Gastroesophageal sphincter (tissue), 4 donors: ENCODE results near the gene U2AF2. TPM values are rescaled to one million over a fixed set of nuclear protein-coding genes. Genes with fewer than 3 reads are reported as not detected.

Experiments
- ATAC-seq: fragments of 150-250 bp; one replicate; pipeline ENCODE4 v1.9.1; 2016; ENCODE audit warnings: mild to moderate bottlenecking, moderate library complexity
- H3K27ac ChIP-seq, 4 donors: fragments of 200-600 bp; sonication (generic) in 3 of 4; 1 replicate in 3 of 4; 2 replicates in 1 of 4; pipeline ENCODE4 v1.5.1; 2016 to 2019
- H3K27me3 ChIP-seq: fragments of 200-600 bp; sonication (generic); one replicate; pipeline ENCODE4 v1.5.1; 2019
- H3K36me3 ChIP-seq, 2 donors: fragments of 200-600 bp; sonication (generic); one replicate each; pipeline ENCODE4 v1.5.1; 2019; ENCODE audit warnings: control low read depth in 1 of 2
- H3K4me1 ChIP-seq, 3 donors: fragments of 200-600 bp; sonication (generic); 1 replicate in 2 of 3; 2 replicates in 1 of 3; pipeline ENCODE4 v1.5.1; 2016 to 2019; ENCODE audit warnings: control low read depth in 2 of 3
- H3K4me3 ChIP-seq, 2 donors: fragments of 200-600 bp; sonication (generic); one replicate each; pipeline ENCODE4 v1.5.1; 2019; ENCODE audit warnings: mild to moderate bottlenecking in 1 of 2, moderate library complexity in 1 of 2
- H3K9me3 ChIP-seq, 3 donors: fragments of 200-600 bp; sonication (generic); one replicate each; pipeline ENCODE4 v1.5.1; 2017 to 2019; ENCODE audit warnings: control low read depth in 2 of 3
- CTCF ChIP-seq, 4 experiments: fragments of 200-600 bp in 2 of 4; fragments of 450-650 bp in 2 of 4; sonication (generic) in 1 of 4; IDR thresholded peaks; one replicate each; pipeline ENCODE4 v1.5.1; 2017 to 2019; ENCODE audit warnings: antibody characterized with exemption in 4 of 4, mild to moderate bottlenecking in 2 of 4, moderate library complexity in 2 of 4
- EP300 ChIP-seq: sonication (generic); formaldehyde crosslinking; IDR thresholded peaks from one replicate; pipeline ENCODE4 v1.6.1; 2017; ENCODE audit warnings: antibody characterized with exemption, mild to moderate bottlenecking
- POLR2A ChIP-seq, 2 donors: fragments of 450-650 bp; IDR thresholded peaks; one replicate each; pipeline ENCODE4 v1.6.1; 2017; ENCODE audit warnings: antibody characterized with exemption in 2 of 2, mild to moderate bottlenecking in 2 of 2, moderate library complexity in 1 of 2
- POLR2AphosphoS5 ChIP-seq: sonication (generic); formaldehyde crosslinking; IDR thresholded peaks from one replicate; pipeline ENCODE4 v1.6.1; 2017; ENCODE audit warnings: antibody characterized with exemption
- WGBS, 2 donors: methylation state at CpG; one replicate each; pipeline ENCODE4 v1.1.5; 2018; ENCODE audit warnings: low coverage in 1 of 2; 5-methylcytosine and 5-hydroxymethylcytosine counted together
- total RNA-seq, 4 donors: library from RNA; depleted of rRNA; stranded (reverse); fragments of >200 nt; gene quantifications; one replicate each; pipeline ENCODE4 v1.1.0, GENCODE V29; 2016

Gene U2AF2
- total RNA-seq, 4 donors from 2014 or later = 68.9 to 97.9 (median 91.4) TPM

- Histone ChIP-seq H3K27me3 (no peaks in the 10 kb centered on the region), H3K9me3 (no peaks in the 10 kb centered on the region)
- ATAC-seq = no peak
Measured at GRCh38 chr19:55621205-55621672, 33.6 kb upstream of the U2AF2 start.

GRCh38 chr19:55621673-55622231 lies 33.1 kb upstream of the U2AF2 start:
- no CpG with 5 or more reads among the region's 55 CpGs for WGBS, 2 donors
- TF ChIP-seq CTCF (IDR thresholded peaks at IDR 0.05) (no peak), POLR2AphosphoS5 (no peak), EP300 (no peak), POLR2A (IDR thresholded peaks at IDR 0.05) (no peak)
- Histone ChIP-seq H3K27ac (no peak overlapping the region), H3K9me3 (no peaks in the 10 kb centered on the region), H3K4me3 (no peak overlapping the region), H3K27me3 (no peaks in the 10 kb centered on the region), H3K36me3 (peaks cover 0 to 38% of the 10 kb centered on the region in 2 donors), H3K4me1 (peaks cover 0 to 34% (median 0%) of the 10 kb centered on the region in 3 donors)
- ATAC-seq = no peak

More at GRCh38 chr19:55621205-55621672, 33.6 kb upstream of the U2AF2 start:
- Histone ChIP-seq H3K4me3 (no peak overlapping the region), H3K36me3 (peaks cover 0 to 43% of the 10 kb centered on the region in 2 donors), H3K4me1 (peaks cover 0 to 34% (median 0%) of the 10 kb centered on the region in 3 donors), H3K27ac (no peak overlapping the region)
- no CpG with 5 or more reads among the region's 9 CpGs for WGBS, 2 donors
- no peak for TF ChIP-seq POLR2AphosphoS5
- TF ChIP-seq POLR2A (IDR thresholded peaks at IDR 0.05) = no peak
- no peak for TF ChIP-seq EP300
- no peak for TF ChIP-seq CTCF (IDR thresholded peaks at IDR 0.05)

- 87 to 92% methylated on average over 7 to 10 of the region's 40 CpGs for WGBS, 2 donors
- H3K36me3 ChIP-seq = peaks cover 0 to 32% of the 10 kb centered on the region in 2 donors
- no peak overlapping the region for H3K27ac ChIP-seq
- ATAC-seq = no peak
- no peaks in the 10 kb centered on the region for H3K9me3 ChIP-seq
- H3K27me3 ChIP-seq = no peaks in the 10 kb centered on the region
- TF ChIP-seq POLR2A (IDR thresholded peaks at IDR 0.05) = no peak
- TF ChIP-seq POLR2AphosphoS5 = no peak
- TF ChIP-seq EP300 = no peak
- TF ChIP-seq CTCF (IDR thresholded peaks at IDR 0.05) = no peak
- peaks cover 0 to 34% (median 0%) of the 10 kb centered on the region in 3 donors for H3K4me1 ChIP-seq
- H3K4me3 ChIP-seq = no peak overlapping the region
Measured at GRCh38 chr19:55622242-55622969, 32.4 kb upstream of the U2AF2 start.

- H3K9me3 ChIP-seq = no peaks in the 10 kb centered on the region
- no peaks in the 10 kb centered on the region for H3K27me3 ChIP-seq
- peak overlapping the region in 3 of 4 donors; percentile 95 to 100 (median 95) for H3K27ac ChIP-seq
- 97 to 98% methylated on average over 7 of the region's 7 CpGs for whole genome bisulfite sequencing, 2 donors
- TF ChIP-seq EP300 (no peak), CTCF (IDR thresholded peaks at IDR 0.05) (no peak), POLR2A (IDR thresholded peaks at IDR 0.05) (no peak), POLR2AphosphoS5 (no peak)
- peaks cover 0 to 34% (median 0%) of the 10 kb centered on the region in 3 donors for H3K4me1 ChIP-seq
- no peak overlapping the region for H3K4me3 ChIP-seq
- no peak for ATAC-seq
- H3K36me3 ChIP-seq = peaks cover 0 to 25% of the 10 kb centered on the region in 2 donors
Measured at GRCh38 chr19:55623130-55623529, 31.7 kb upstream of the U2AF2 start.
